ENCODE data around the gene CCDC167.

CCDC167 gene

GRCh38 chr6:37518116-37518515 lies 18.4 kb upstream of the CCDC167 start:
- no peak for DNase-seq (ENCODE audit: low read depth, low spot score)
- no peak overlapping the region for H3K4me3 ChIP-seq (ENCODE audit: low read depth, low read length)
- no peak for TF ChIP-seq CTCF (IDR thresholded peaks at IDR 0.05; ENCODE audit: low read depth, low read length)
- in situ Hi-C loops (cut with HindIII; ENCODE audit: low sequenced_read_pairs) = no loop called here

GRCh38 chr6:37517411-37517812 lies 17.7 kb upstream of the CCDC167 start:
- H3K4me3 ChIP-seq (ENCODE audit: low read depth, low read length) = no peak overlapping the region
- in situ Hi-C loops (cut with HindIII; ENCODE audit: low sequenced_read_pairs) = no loop called here
- no peak for DNase-seq (ENCODE audit: low read depth, low spot score)
- TF ChIP-seq CTCF (IDR thresholded peaks at IDR 0.05; ENCODE audit: low read depth, low read length) = no peak

- no peak overlapping the region for H3K4me3 ChIP-seq (ENCODE audit: low read depth, low read length)
- in situ Hi-C loops (cut with HindIII; ENCODE audit: low sequenced_read_pairs) = no loop called here
- TF ChIP-seq CTCF (IDR thresholded peaks at IDR 0.05; ENCODE audit: low read depth, low read length) = no peak
- DNase-seq (ENCODE audit: low read depth, low spot score) = no peak
Observed at GRCh38 chr6:37516920-37517405, 17.3 kb upstream of the CCDC167 start.

- TF ChIP-seq CTCF (IDR thresholded peaks at IDR 0.05; ENCODE audit: low read depth, low read length) = no peak
- in situ Hi-C loops (cut with HindIII; ENCODE audit: low sequenced_read_pairs) = no loop called here
- H3K4me3 ChIP-seq (ENCODE audit: low read depth, low read length) = no peak overlapping the region
- DNase-seq (ENCODE audit: low read depth, low spot score) = peak; percentile 21
Observed at GRCh38 chr6:37516076-37516919, 16.6 kb upstream of the CCDC167 start.

- H3K4me3 ChIP-seq (ENCODE audit: low read depth, low read length) = no peak overlapping the region
- in situ Hi-C loops (cut with HindIII; ENCODE audit: low sequenced_read_pairs) = no loop called here
- TF ChIP-seq CTCF (IDR thresholded peaks at IDR 0.05; ENCODE audit: low read depth, low read length) = no peak
- DNase-seq (ENCODE audit: low read depth, low spot score) = no peak
Observed at GRCh38 chr6:37515712-37516075, 16.0 kb upstream of the CCDC167 start.

- TF ChIP-seq CTCF (IDR thresholded peaks at IDR 0.05; ENCODE audit: low read depth, low read length) = no peak
- in situ Hi-C loops (cut with HindIII; ENCODE audit: low sequenced_read_pairs) = no loop called here
- no peak overlapping the region for H3K4me3 ChIP-seq (ENCODE audit: low read depth, low read length)
- DNase-seq (ENCODE audit: low read depth, low spot score) = no peak
Observed at GRCh38 chr6:37514837-37515236, 15.1 kb upstream of the CCDC167 start.
